HCT116 (cell line): ENCODE results near the gene HOXB9. TPM values are rescaled to one million over a fixed set of nuclear protein-coding genes. Genes with fewer than 3 reads are reported as not detected.

ENCODE experiments used
- ATAC-seq: fragments of 200-7000 bp; cut with Tn5 transposase; 2 replicates; pipeline ENCODE4 v1.9.1; 2020; ENCODE audit warnings: mild to moderate bottlenecking, moderate library complexity
- BruUV-seq: library from RNA; stranded (reverse); fragments of 400-500 nt; replicated peaks from 2 replicates; lab custom pipeline; 2021; lab: Mats Ljungman, UMichigan
- CTCF ChIA-PET: fragments of 300-600 bp; sonication (Branson Sonifier 250); formaldehyde crosslinking; loops from one replicate; lab custom pipeline; 2021; ENCODE audit warnings: antibody characterized with exemption; lab: Charles Lee
- POLR2A ChIA-PET: fragments of 300-600, 350-600 bp; sonication (Branson Sonifier 250); formaldehyde crosslinking; loops from one replicate; lab custom pipeline; 2021; ENCODE audit warnings: antibody characterized with exemption; lab: Charles Lee
- RAD21 ChIA-PET, 2 experiments: fragments of 300-600 bp; sonication (Branson Sonifier 250); formaldehyde crosslinking; loops; one replicate each; lab custom pipeline; 2023; ENCODE audit warnings: low total read pairs in 2 of 2; ENCODE audit not compliant: uncharacterized antibody in 2 of 2, unreplicated experiment in 2 of 2, low non-redundant PET in 1 of 2; lab: Charles Lee
- DNase-seq: peaks from one replicate; pipeline ENCODE4 v3.0.0-alpha.2; 2010; ENCODE audit warnings: low read depth, low spot score
- H2AFZ ChIP-seq: fragments of 200-600 bp; shearing (Covaris generic), sonication (generic); 2 replicates; pipeline ENCODE4 v1.6.1; 2017; ENCODE audit warnings: low read depth, mixed run types, mixed read lengths, antibody characterized with exemption, low read length; ENCODE audit not compliant: poor library complexity, severe bottlenecking
- H3K27ac ChIP-seq: 2 replicates; pipeline ENCODE4 v1.5.1; 2012; ENCODE audit warnings: low read depth, low read length
- H3K27me3 ChIP-seq: fragments of 200-600 bp; sonication (generic); 2 replicates; pipeline ENCODE4 v1.6.1; 2016; ENCODE audit warnings: mixed run types, low read length, mixed read lengths; ENCODE audit not compliant: insufficient read depth
- H3K36me3 ChIP-seq, 2 experiments: fragments of 200-500 bp in 1 of 2; fragments of 200-600 bp in 1 of 2; sonication (Bioruptor generic) in 1 of 2; sonication (generic) in 1 of 2; 2 replicates each; pipeline versions ENCODE4 v1.5.1 to v1.6.1; 2014 to 2016; ENCODE audit warnings: low read length in 2 of 2, inconsistent platforms in 1 of 2, mixed read lengths in 1 of 2, mixed run types in 1 of 2; ENCODE audit not compliant: insufficient read depth in 2 of 2, control insufficient read depth in 1 of 2
- H3K4me1 ChIP-seq, 2 experiments: fragments of 200-600 bp in 1 of 2; sonication (generic) in 1 of 2; 2 replicates each; pipeline versions ENCODE4 v1.5.1 to v1.6.1; 2012 to 2017; ENCODE audit warnings: low read length in 2 of 2, inconsistent platforms in 1 of 2, mild to moderate bottlenecking in 1 of 2, mixed read lengths in 1 of 2, mixed run types in 1 of 2, moderate library complexity in 1 of 2; ENCODE audit not compliant: insufficient read depth in 2 of 2, control insufficient read depth in 1 of 2
- H3K4me2 ChIP-seq: fragments of 200-600 bp; sonication (generic); 2 replicates; pipeline ENCODE4 v1.6.1; 2017; ENCODE audit warnings: mixed run types, low read length, mixed read lengths
- H3K4me3 ChIP-seq, 2 experiments: fragments of 200-600 bp in 1 of 2; sonication (generic) in 1 of 2; replicated peaks in 1 of 2; 2 replicates each; pipeline ENCODE4 v1.5.1; 2011 to 2016; ENCODE audit warnings: low read length in 2 of 2, control low read depth in 1 of 2, low read depth in 1 of 2, mild to moderate bottlenecking in 1 of 2, mixed read lengths in 1 of 2, mixed run types in 1 of 2
- H3K79me2 ChIP-seq: fragments of 200-600 bp; sonication (generic); 2 replicates; pipeline ENCODE4 v1.6.1; 2017; ENCODE audit warnings: mild to moderate bottlenecking, mixed run types, low read length, moderate library complexity, mixed read lengths; ENCODE audit not compliant: insufficient read depth
- H3K9ac ChIP-seq: fragments of 200-600 bp; sonication (generic); 2 replicates; pipeline ENCODE4 v1.6.1; 2016; ENCODE audit warnings: low read length, mixed read lengths
- H3K9me2 ChIP-seq: fragments of 200-600 bp; sonication (generic), shearing (Covaris generic); 2 replicates; pipeline ENCODE4 v1.6.1; 2017; ENCODE audit warnings: mixed run types, mild to moderate bottlenecking, moderate library complexity; ENCODE audit not compliant: insufficient read depth
- H3K9me3 ChIP-seq, 2 experiments: fragments of 200-500 bp in 1 of 2; fragments of 200-600 bp in 1 of 2; sonication (Bioruptor generic) in 1 of 2; sonication (generic) in 1 of 2; 2 replicates each; pipeline ENCODE4 v1.6.1; 2014 to 2017; ENCODE audit warnings: low read length in 2 of 2, mixed read lengths in 2 of 2, inconsistent platforms in 1 of 2, low read depth in 1 of 2, mild to moderate bottlenecking in 1 of 2, mixed run types in 1 of 2, moderate library complexity in 1 of 2; ENCODE audit not compliant: control insufficient read depth in 1 of 2, insufficient read depth in 1 of 2
- H4K20me1 ChIP-seq: fragments of 200-600 bp; sonication (generic), shearing (Covaris generic); 2 replicates; pipeline ENCODE4 v1.6.1; 2017; ENCODE audit warnings: mixed run types, mild to moderate bottlenecking, moderate library complexity; ENCODE audit not compliant: insufficient read depth
- CBX3 ChIP-seq: IDR thresholded peaks from 2 replicates; pipeline ENCODE4 v1.6.1; 2012; ENCODE audit warnings: low read depth
- CEBPB ChIP-seq: IDR thresholded peaks from 2 replicates; pipeline ENCODE4 v1.6.1; 2012; ENCODE audit warnings: low read depth
- ELF1 ChIP-seq: IDR thresholded peaks from 2 replicates; pipeline ENCODE4 v1.6.1; 2012; ENCODE audit warnings: low read depth, borderline replicate concordance
- EZH2 ChIP-seq: fragments of 200-600 bp; sonication (generic); IDR thresholded peaks from 2 replicates; pipeline ENCODE4 v1.6.1; 2017; ENCODE audit warnings: antibody characterized with exemption, mixed run types
- EZH2phosphoT487 ChIP-seq: fragments of 200-600 bp; IDR thresholded peaks from 2 replicates; pipeline ENCODE4 v1.6.1; 2018; ENCODE audit warnings: antibody characterized with exemption, borderline replicate concordance
- FOSL1 ChIP-seq: IDR thresholded peaks from 2 replicates; pipeline ENCODE4 v1.6.1; 2012; ENCODE audit warnings: low read depth
- JUND ChIP-seq: IDR thresholded peaks from 2 replicates; pipeline ENCODE4 v1.6.1; 2012
- POLR2A ChIP-seq: IDR thresholded peaks from 2 replicates; pipeline ENCODE4 v1.7.0; 2011; ENCODE audit warnings: borderline replicate concordance; ENCODE audit not compliant: insufficient read depth, insufficient read length; ENCODE audit errors: extremely low read depth
- RAD21 ChIP-seq: IDR thresholded peaks from 2 replicates; pipeline ENCODE4 v1.6.1; 2012; ENCODE audit warnings: low read depth, mild to moderate bottlenecking
- SIN3A ChIP-seq: IDR thresholded peaks from 2 replicates; pipeline ENCODE4 v1.6.1; 2012; ENCODE audit warnings: low read depth
- SRF ChIP-seq: IDR thresholded peaks from 2 replicates; pipeline ENCODE4 v1.6.1; 2012; ENCODE audit warnings: low read depth
- ZFX ChIP-seq: fragments of 450-650 bp; IDR thresholded peaks from 2 replicates; pipeline ENCODE4 v1.6.1; 2017
- ZNF274 ChIP-seq: fragments of 200-500 bp; sonication (Bioruptor generic); IDR thresholded peaks from 2 replicates; pipeline ENCODE4 v1.6.1; 2014; ENCODE audit warnings: mild to moderate bottlenecking, low read depth, low read length, inconsistent platforms
- intact Hi-C: fragments of 100-400 bp; cut with micrococcal nuclease; formaldehyde crosslinking; loops from 2 replicates; pipeline ENCODE4 v1.10.0; 2022
- total RNA-seq: library from RNA; stranded (reverse); gene quantifications from one replicate; pipeline ENCODE4 v1.2.1, GENCODE V29; 2021; ENCODE audit not compliant: unreplicated experiment
- TF ChIP-seq, protein P1 (sequence below): IDR thresholded peaks from 2 replicates; pipeline ENCODE4 v1.6.1; 2011; ENCODE audit warnings: mild to moderate bottlenecking, low read length, moderate library complexity; ENCODE audit not compliant: insufficient replicate concordance; ENCODE audit errors: extremely low read depth
- TF ChIP-seq, protein P2 (sequence below): IDR thresholded peaks from 2 replicates; pipeline ENCODE4 v1.6.1; 2012; ENCODE audit warnings: low read depth
- TF ChIP-seq, protein P3 (sequence below): IDR thresholded peaks from 2 replicates; pipeline ENCODE4 v1.6.1; 2012
- TF ChIP-seq, protein P4 (sequence below): IDR thresholded peaks from 2 replicates; pipeline ENCODE4 v1.6.1; 2012

Gene HOXB9
- total RNA-seq, 1 experiment from 2014 or later, result 40.1 TPM

DNA sequence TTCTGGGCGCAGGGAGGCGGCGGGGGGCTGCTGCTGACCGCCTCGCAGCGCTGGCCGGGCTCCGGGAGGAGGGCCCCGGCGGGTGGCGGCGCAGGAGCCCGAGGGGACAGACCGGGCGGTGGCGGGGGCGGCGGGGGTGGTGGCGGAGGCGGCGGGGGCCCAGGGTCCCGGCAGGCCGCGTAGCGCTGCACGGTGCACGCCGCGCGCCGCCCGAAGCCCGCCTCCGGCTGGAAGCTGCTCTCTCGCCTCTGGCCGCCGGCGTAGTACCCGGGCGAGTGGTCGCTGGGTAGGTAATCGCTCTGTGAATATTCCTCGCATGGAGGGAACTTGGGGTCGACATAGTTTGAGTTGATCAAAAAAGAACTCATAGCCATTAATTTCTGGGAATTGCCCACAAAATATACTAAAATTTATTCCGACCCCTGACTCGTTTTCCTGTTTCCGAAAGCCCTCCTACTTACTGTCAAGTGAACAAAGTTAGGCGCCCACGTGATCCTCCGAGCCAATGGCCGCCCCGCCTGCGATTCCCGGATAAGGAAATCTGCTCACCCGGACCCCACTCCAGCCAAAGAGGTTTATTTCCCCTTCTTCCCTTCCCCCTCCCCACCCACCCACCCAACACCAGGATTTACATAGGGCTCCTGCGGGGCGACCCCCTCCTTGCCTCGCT, 48.1 kb downstream of the HOXB9 start, which contains the start of gene HOXB4 (continued):
- TF ChIP-seq ZFX, result peak; percentile 15; the same call in 1 of the 2 replicates
- TF ChIP-seq, all 23 proteins: peak for 1

DNA sequence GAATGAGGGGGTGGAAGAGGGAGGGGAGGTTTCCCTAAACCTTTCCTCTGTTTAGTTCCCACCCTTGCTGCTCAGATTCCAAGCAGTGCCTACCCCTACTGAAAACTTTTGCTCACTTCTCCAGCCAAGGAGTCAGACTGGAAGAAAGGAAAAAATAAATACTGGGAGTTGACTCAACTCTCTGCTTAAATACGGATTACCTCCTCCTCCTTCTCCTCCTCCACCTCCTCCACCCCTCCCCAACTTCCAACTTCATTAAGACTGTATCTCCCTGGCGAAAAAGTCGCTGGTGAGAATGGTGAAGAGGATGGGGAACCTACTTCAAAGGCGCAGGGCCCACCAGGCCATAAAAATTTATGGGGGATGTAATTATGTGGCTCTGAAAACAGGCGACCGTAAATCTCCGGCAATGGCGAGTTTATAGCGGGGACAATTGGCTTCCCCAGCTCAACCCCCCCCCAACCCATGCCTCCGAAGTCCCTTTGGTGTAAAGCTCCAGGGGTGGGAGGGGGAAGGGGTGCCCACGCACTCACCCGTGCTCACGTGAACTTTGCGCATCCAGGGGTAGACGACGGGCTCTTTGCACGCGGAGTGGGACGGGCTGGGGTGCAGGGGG, 48.7 kb downstream of the HOXB9 start:
- intact Hi-C loops, result no loop called here
- Histone ChIP-seq H3K4me3 (peak overlapping the region; percentile 57 to 58), H3K27me3 (no peaks in the 10 kb centered on the region)

More for the DNA sequence above, 48.7 kb downstream of the HOXB9 start:
- Histone ChIP-seq H3K9me2 (no peaks in the 10 kb centered on the region), H3K4me1 (peaks cover 6 to 22% of the 10 kb centered on the region in 2 experiments; a peak in 3 of 4 replicates), H3K9ac (peak overlapping the region; percentile 70)
- ChIA-PET RAD21 (no interaction called here), CTCF (interaction anchor here (0.9 kb wide), 1 partner anchor 10 kb away, joined by 3 read pairs; no protein-coding TSS in a partner anchor)
- TF ChIP-seq POLR2A (no peak), EZH2phosphoT487 (no peak), CEBPB (no peak), SRF (no peak), EZH2 (no peak), JUND (no peak), SIN3A (no peak), RAD21 (no peak), ZNF274 (no peak), CBX3 (no peak), FOSL1 (no peak), ELF1 (no peak)
- TF ChIP-seq, protein P1, sequence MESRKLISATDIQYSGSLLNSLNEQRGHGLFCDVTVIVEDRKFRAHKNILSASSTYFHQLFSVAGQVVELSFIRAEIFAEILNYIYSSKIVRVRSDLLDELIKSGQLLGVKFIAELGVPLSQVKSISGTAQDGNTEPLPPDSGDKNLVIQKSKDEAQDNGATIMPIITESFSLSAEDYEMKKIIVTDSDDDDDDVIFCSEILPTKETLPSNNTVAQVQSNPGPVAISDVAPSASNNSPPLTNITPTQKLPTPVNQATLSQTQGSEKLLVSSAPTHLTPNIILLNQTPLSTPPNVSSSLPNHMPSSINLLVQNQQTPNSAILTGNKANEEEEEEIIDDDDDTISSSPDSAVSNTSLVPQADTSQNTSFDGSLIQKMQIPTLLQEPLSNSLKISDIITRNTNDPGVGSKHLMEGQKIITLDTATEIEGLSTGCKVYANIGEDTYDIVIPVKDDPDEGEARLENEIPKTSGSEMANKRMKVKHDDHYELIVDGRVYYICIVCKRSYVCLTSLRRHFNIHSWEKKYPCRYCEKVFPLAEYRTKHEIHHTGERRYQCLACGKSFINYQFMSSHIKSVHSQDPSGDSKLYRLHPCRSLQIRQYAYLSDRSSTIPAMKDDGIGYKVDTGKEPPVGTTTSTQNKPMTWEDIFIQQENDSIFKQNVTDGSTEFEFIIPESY, result no peak
- TF ChIP-seq, protein P2, sequence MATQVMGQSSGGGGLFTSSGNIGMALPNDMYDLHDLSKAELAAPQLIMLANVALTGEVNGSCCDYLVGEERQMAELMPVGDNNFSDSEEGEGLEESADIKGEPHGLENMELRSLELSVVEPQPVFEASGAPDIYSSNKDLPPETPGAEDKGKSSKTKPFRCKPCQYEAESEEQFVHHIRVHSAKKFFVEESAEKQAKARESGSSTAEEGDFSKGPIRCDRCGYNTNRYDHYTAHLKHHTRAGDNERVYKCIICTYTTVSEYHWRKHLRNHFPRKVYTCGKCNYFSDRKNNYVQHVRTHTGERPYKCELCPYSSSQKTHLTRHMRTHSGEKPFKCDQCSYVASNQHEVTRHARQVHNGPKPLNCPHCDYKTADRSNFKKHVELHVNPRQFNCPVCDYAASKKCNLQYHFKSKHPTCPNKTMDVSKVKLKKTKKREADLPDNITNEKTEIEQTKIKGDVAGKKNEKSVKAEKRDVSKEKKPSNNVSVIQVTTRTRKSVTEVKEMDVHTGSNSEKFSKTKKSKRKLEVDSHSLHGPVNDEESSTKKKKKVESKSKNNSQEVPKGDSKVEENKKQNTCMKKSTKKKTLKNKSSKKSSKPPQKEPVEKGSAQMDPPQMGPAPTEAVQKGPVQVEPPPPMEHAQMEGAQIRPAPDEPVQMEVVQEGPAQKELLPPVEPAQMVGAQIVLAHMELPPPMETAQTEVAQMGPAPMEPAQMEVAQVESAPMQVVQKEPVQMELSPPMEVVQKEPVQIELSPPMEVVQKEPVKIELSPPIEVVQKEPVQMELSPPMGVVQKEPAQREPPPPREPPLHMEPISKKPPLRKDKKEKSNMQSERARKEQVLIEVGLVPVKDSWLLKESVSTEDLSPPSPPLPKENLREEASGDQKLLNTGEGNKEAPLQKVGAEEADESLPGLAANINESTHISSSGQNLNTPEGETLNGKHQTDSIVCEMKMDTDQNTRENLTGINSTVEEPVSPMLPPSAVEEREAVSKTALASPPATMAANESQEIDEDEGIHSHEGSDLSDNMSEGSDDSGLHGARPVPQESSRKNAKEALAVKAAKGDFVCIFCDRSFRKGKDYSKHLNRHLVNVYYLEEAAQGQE, result no peak
- TF ChIP-seq, protein P3, sequence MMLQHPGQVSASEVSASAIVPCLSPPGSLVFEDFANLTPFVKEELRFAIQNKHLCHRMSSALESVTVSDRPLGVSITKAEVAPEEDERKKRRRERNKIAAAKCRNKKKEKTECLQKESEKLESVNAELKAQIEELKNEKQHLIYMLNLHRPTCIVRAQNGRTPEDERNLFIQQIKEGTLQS, result no peak
- TF ChIP-seq, protein P4, sequence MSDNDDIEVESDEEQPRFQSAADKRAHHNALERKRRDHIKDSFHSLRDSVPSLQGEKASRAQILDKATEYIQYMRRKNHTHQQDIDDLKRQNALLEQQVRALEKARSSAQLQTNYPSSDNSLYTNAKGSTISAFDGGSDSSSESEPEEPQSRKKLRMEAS, result no peak
- TF ChIP-seq, all 23 proteins: peak for 0
- H4K20me1 ChIP-seq, result no peaks in the 10 kb centered on the region
- no peaks in the 10 kb centered on the region for H3K36me3 ChIP-seq
- peak overlapping the region; percentile 91 for H3K27ac ChIP-seq
- no peak overlapping the region for H2AFZ ChIP-seq
- POLR2A ChIA-PET, result no interaction called here
- ATAC-seq, result peak; percentile 7; the same call in 1 of the 2 replicates
- peak overlapping the region; percentile 66 for H3K4me2 ChIP-seq
- peaks cover 87% of the 10 kb centered on the region for H3K79me2 ChIP-seq
- no peaks in the 10 kb centered on the region for H3K9me3 ChIP-seq
- no TSS peak for BruUV-seq
- no peak for DNase-seq
